ENCODE data around the gene LARGE1. TPM values are rescaled to one million over a fixed set of nuclear protein-coding genes. Genes with fewer than 3 reads are reported as not detected.
A peak's percentile ranks its signal among the peaks of the same experiment; 100 is the strongest.

Gene LARGE1
- total RNA-seq, 2 donors from 2014 or later: 1.1 to 1.5 TPM

DNA sequence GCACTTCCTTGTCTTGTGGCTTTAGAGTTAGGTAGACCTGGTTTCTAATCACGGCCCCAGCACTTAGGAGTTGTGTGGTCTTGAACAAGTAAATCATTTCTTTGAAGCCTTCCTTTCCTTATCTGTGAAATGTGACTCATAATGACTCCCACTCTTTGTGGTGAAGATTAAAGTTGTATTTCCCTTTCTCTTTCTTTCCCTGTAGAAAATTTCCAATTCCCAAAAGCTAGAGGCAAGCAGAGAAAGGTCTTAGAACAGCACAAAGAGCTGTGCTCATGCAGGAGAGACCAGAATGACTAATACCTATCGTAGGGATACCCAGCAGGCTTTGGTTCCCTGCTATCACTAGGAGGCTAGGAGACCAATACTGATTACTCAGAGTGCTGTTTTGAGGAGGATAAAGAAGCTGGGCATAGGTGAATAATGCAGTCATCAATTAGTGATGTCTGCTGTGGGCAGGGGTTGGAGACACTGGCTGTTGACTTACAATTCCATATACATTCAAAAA is 591.4 kb downstream of the LARGE1 start:
- Mint-ChIP-seq H3K36me3 (no peaks in the 10 kb centered on the region), H3K27ac (no peak overlapping the region), H3K9me3 (peaks cover 8 to 9% of the 10 kb centered on the region in 2 donors)
- DNase-seq (ENCODE audit: low spot score in 2 of 2) (peak in 1 of 2 donors; percentile 3), ATAC-seq (peak in 1 of 2 donors; percentile 48)

DNA sequence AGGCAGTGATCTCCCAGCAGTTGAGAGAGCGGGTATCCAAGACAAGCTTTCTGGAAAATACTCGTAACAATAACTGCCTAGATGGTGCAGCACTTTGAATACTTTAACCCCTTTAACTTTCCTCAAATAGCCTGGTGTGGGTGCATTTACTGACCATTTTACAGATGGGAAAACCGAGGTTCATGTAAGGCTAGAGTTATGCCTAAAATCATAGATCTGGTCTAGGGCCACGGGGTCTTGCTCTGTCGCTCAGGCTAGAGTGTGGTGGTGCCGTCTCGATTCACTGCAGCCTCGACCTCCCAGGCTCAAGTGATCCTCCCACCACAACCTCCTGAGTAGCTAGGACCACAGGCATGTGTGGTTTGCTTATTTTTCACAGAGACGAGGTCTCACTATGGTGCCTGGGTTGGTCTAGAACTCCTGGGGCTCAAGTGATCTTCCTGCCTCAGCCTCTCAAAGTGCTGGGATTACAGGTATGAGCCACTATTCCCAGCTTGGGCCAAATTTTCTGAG is 592.9 kb downstream of the LARGE1 start:
- DNase-seq (ENCODE audit: low spot score in 2 of 2): no peak
- Mint-ChIP-seq H3K27ac (no peak overlapping the region), H3K9me3 (peaks cover 7 to 9% of the 10 kb centered on the region in 2 donors), H3K36me3 (no peaks in the 10 kb centered on the region)
- no peak for ATAC-seq

DNA sequence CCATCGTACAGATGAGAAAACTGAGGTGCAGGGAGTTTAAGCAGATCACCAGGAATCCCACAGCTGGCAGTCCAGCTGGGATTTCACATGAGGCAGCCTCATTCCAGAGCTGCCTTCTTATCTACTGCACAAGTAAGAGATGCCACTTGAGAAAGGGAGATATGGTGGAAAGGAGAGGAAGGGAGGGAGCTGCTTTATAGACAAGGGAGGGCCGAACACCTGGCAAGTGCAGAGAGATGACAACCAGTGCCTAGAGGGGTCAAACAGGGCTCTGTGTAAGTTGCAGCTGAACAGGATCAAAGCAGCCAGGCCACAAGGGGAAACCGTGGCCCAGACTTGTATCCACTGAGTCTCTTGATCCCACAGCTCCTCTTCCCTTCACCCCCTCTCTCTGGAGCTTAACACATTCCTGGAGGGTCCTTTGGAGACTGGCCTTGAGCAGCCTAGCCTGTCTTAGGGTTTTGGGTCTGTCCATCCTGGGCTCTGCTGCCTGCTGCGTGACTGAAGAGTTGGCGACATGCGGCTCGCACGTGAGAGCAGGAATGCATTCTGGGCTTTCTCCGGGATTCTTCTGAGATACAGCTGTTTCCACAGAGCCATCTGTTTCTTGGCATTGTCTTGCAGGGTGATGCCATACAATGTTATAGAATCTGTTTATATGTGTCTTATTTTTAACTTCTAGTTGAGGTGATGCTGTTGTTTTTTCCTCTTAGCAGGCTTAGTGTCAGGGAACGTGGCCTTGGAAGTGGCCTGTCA is 593.6 kb downstream of the LARGE1 start:
- DNase-seq (ENCODE audit: low spot score in 2 of 2) (no peak), ATAC-seq (no peak)
- peaks cover under 1 to 2% of the 10 kb centered on the region in 2 donors for H3K9me3 Mint-ChIP-seq
- no peak overlapping the region for H3K27ac Mint-ChIP-seq
- H3K36me3 Mint-ChIP-seq: no peaks in the 10 kb centered on the region

DNA sequence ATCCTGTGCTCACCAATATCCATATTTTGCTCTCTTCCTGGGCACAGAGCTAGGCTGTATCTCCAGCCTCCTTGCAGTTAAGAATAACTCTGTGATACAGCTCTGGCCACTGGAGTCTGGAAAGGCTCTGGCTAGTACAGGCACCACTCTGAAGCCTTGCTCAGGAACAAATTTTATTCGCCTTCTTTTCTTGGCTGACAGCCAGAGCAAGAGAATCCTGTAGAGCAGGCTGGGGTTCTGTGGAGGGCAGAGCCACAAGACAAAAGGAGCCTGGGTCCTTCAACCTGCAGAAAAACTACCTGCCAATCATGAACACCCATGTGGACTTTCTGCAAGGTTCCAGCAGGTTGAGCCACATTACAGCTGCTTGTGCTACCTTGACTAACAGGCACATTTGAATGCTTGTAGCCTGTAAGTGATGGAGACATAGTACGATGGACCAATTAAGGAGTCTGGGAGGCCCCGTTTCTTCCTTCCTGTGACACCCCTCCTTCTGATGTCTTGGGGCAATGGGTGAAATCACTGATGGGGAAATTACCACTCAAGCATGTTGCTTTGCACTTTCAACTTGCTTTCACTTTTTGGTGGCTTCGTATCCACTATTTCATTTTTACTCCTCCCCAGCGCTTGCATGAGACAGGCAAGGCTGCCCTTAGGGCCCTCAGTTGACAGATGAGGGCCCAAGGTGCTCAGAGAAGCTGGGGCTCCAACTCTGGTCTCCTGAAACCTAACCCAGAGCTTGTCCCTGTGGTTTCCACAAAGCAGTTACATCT is 594.9 kb downstream of the LARGE1 start:
- ATAC-seq: peak in 1 of 2 donors; percentile 49
- Mint-ChIP-seq H3K36me3 (no peaks in the 10 kb centered on the region), H3K9me3 (no peaks in the 10 kb centered on the region), H3K27ac (no peak overlapping the region)
- DNase-seq (ENCODE audit: low spot score in 2 of 2): no peak

DNA sequence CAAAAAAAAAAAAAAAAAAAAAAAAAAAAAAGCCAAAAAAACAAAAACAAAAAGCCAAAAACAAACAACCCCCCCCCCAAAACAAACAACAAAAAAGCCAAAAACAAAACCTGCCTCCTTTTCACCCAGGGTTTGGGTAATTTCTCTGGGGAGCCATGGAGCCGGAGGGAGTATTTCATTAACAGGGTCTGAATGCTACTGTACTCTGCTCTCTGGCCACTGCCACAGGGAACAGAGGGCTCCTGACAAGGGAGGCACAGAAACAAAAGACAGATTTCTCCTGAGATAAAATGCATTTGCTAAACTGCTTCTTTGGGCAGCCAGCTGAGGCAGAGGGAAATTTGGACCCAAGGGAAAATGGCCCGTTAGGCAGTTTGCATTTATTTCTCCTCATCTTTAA is 596.0 kb downstream of the LARGE1 start:
- H3K9me3 Mint-ChIP-seq: no peaks in the 10 kb centered on the region
- ATAC-seq (no peak), DNase-seq (ENCODE audit: low spot score in 2 of 2) (no peak)
- no peaks in the 10 kb centered on the region for H3K36me3 Mint-ChIP-seq
- H3K27ac Mint-ChIP-seq: no peak overlapping the region

DNA sequence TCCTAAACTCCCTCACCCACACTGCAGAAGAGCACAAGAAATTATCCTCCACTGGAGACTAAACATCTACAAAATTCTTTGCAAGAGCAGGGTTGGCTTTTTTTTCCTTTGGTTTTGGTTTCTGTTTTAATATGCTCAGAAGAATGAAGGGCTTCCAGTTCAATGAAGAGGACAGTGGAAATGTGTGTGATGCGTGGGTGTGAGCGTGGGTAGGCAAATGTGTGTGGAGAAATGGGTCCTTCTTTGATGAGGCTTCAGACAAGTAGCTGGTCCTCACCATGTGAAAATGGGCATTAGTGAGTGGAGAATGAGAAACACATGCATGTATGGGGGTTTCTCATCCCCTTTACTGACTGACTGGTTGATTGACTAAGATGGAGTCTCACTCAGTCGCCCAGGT is 598.8 kb downstream of the LARGE1 start:
- Mint-ChIP-seq H3K9me3 (no peaks in the 10 kb centered on the region), H3K36me3 (no peaks in the 10 kb centered on the region), H3K27ac (no peak overlapping the region)
- ATAC-seq (no peak), DNase-seq (ENCODE audit: low spot score in 2 of 2) (no peak)

DNA sequence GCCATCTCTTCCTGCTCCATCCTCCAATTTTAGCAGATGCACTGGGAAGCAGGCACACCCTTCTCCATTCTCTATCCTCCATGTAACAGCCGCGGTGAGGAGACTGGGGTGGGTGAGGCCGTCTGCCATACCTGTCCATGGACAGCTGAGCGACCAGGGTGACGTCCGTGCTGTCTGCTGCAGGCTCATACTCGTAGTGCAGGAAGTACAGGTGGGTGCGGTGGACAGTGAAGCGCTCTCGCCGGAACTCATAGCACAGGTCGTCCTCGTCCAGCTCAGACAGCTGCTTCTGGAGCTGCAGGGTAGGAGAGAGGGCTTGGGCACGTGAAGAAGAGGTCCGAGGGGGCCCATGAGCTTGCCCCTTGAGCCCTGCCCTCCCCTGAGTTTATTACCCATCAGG is 604.3 kb downstream of the LARGE1 start:
- Mint-ChIP-seq H3K27ac (no peak overlapping the region), H3K36me3 (no peaks in the 10 kb centered on the region), H3K9me3 (no peaks in the 10 kb centered on the region)
- ATAC-seq (no peak), DNase-seq (ENCODE audit: low spot score in 2 of 2) (no peak)

DNA sequence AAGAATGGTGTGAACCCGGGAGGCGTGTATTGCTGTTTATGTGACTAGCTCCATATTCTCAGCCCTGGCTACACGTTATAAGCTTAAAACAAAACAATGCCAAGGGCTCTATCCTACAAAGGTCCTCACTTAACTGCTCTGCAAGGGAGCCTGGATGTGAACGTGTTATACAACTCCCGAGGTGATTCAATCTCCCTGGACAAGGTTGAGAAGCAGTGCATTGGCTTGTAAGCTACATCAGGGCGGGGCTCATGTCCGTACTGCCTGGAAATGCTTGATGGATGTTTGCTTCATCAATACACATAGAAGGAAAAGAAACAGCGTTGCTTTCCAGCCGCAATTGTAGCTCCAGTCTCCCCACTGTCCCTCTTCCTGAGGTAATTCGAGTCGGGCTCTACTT is 605.2 kb downstream of the LARGE1 start:
- no peak for ATAC-seq
- no peaks in the 10 kb centered on the region for H3K36me3 Mint-ChIP-seq
- no peak overlapping the region for H3K27ac Mint-ChIP-seq
- DNase-seq (ENCODE audit: low spot score in 2 of 2): no peak
- no peaks in the 10 kb centered on the region for H3K9me3 Mint-ChIP-seq

DNA sequence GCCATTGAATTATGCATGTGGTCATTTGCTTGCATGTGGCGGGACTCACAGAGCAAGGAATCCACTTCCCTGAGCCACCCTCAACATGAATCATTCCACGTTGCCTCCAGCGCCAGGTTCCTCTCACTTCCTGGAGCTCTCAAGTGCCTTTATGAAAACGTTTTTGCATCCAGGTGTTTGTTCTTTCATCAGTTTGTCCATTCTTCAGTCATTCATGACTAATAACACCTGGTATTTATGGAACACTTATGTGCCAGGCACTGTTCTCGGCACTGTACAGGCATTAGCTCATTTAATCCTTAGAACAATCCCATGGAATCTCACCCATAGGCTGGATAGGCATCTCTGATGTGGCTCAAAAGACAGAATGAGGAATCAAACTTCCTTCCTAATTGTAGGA is 606.0 kb downstream of the LARGE1 start:
- no peak for DNase-seq (ENCODE audit: low spot score in 2 of 2)
- Mint-ChIP-seq H3K27ac (no peak overlapping the region), H3K36me3 (no peaks in the 10 kb centered on the region)

DNA sequence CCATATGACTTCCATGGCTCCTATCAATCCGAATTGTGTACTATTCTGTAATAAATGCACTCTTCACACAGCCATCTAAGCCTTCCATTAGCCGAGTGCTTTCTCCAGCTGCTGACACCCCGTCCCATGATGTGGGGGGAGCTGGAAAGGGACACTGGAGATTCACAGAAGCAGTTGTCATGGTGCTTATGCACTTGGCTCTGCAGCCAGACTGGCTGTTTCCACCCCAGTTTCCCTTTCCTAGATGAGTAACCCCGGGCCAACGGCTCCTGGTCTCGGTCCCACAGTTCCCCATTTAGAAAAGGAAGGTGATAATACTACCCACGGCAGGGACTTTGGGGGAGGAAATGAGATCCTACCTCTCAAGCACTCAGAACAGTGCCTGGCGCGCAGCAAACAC is 617.2 kb downstream of the LARGE1 start:
- no peaks in the 10 kb centered on the region for H3K36me3 Mint-ChIP-seq

More for the DNA sequence above, 606.0 kb downstream of the LARGE1 start:
- no peak for ATAC-seq
- no peaks in the 10 kb centered on the region for H3K9me3 Mint-ChIP-seq

DNA sequence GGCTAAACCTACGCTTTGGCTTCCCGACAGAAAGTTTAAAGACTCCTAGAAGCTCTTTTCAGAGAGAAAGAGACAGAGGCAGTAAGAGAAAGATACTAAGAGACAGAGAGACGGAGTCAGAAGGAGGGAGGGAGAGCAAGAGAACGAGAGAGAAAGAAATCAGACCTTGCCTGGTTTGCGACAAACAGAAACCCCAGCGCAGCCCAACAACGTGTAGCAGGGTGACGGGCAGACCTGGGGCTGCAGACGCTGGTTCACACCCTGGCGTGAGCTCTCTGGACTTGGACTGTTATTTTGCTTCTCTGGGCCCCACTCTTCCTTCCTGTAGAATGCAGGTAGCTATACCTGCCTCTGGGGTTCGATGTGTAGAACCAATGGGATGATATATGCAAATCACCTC is 617.7 kb downstream of the LARGE1 start:
- DNase-seq (ENCODE audit: low spot score in 2 of 2) (no peak), ATAC-seq (no peak)
- H3K36me3 Mint-ChIP-seq: no peaks in the 10 kb centered on the region
- H3K9me3 Mint-ChIP-seq: no peaks in the 10 kb centered on the region
- peak overlapping the region in 1 of 2 donors; percentile 59 for H3K27ac Mint-ChIP-seq

More for the DNA sequence above, 617.2 kb downstream of the LARGE1 start:
- no peaks in the 10 kb centered on the region for H3K9me3 Mint-ChIP-seq
- no peak overlapping the region for H3K27ac Mint-ChIP-seq
- ATAC-seq (no peak), DNase-seq (ENCODE audit: low spot score in 2 of 2) (no peak)

DNA sequence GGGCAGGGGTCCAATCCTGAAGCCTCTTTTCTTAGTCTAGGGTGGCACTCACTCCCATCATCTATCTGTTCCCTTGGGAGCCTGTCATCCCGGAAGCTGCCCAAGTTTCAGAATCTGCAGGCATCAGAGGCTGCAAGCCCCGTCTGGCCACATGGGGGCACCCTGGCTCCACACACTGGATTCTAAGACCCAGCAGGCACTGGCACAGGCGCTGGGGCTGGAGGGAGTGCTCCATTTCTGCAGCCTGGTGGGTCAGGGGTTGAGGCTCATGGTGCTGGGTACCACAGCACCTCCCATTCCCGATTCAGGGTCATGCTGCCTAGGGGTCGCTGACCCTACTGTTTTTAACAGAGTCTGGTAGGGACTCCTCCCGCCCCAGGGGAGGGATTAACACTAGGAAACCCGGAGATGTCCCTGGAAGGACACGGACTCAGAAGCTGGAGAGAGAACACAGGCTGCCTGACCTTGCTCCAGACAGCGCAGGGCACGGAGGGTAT is 618.2 kb downstream of the LARGE1 start:
- H3K36me3 Mint-ChIP-seq: no peaks in the 10 kb centered on the region
- peak overlapping the region in 1 of 2 donors; percentile 59 for H3K27ac Mint-ChIP-seq
- ATAC-seq: peak; percentile 56 to 75
- no peaks in the 10 kb centered on the region for H3K9me3 Mint-ChIP-seq
- DNase-seq (ENCODE audit: low spot score in 2 of 2): peak in 1 of 2 donors; percentile 73

DNA sequence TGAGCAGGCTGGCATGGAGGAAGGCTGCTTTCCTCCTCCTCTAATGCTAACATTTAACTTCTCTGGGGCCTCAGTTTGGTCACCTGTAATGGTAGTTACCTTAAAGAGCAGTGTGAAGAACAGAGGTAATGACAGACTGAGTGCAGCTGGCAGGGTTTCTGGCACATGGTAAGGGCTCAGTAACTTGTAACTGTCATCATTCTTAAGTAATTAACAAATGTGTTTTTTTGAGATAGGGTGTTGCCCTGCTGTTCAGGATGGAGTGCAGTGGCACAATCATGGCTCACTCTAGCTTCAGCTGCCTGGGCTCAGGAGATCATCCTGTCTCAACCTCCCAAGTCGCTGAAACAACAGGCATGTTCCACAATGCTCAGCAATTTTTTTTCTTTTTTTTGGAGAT is 620.1 kb downstream of the LARGE1 start:
- Mint-ChIP-seq H3K36me3 (no peaks in the 10 kb centered on the region), H3K9me3 (no peaks in the 10 kb centered on the region), H3K27ac (no peak overlapping the region)
- no peak for ATAC-seq
- DNase-seq (ENCODE audit: low spot score in 2 of 2): no peak

DNA sequence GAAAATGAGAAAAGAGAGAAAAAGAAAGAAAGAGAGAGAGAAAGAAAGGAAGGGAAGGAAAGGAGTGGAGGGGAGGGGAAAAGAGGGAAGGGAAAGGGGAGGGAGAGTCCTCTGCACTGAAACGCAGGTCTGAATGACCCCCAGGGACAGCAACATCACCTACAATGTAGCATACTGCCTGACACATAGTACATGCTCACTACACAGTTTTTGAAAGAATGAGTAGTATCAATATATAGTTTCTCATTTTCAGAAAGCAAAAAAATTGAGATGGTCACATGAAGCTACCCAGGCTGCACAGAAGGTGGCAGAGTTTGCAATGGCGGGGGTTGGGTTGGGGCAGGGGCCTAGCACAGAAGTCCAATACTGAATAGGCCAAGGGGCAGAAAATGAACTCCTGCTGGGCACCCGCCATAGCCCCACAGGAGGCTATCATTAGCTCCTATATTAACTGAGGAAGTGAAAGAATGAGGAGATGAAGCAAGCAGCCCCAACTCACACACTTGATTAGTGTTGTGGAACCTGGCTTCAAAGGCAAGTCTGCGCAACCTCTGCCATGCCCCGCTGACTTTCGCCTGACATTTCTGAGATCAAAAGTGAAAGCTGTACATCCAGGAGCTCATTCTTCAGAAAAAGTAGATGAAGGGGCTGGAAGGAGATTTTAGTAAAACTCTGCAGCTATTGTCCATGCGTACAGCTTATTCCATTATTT is 620.9 kb downstream of the LARGE1 start:
- H3K27ac Mint-ChIP-seq: no peak overlapping the region
- DNase-seq (ENCODE audit: low spot score in 2 of 2) (no peak), ATAC-seq (no peak)
- H3K36me3 Mint-ChIP-seq: no peaks in the 10 kb centered on the region
- no peaks in the 10 kb centered on the region for H3K9me3 Mint-ChIP-seq

DNA sequence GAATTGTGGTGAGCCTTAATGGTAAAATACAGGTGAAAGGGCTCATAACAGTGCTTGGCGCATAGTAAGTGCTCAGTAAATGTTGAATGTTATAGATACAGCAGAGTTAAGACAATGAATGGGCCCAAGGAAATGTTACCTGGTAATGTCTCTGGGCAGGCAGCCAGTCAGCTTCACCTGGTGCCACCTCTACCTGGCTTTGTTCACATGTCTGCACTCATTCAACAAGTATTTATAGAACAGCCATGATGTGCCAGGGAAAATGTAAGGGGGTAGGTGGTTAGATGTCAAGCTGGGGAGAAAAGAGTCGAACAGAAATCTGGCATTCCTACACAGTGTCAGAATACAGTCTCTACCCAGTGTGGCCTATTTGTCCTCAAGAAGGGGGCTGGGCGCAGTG is 623.3 kb downstream of the LARGE1 start:
- Mint-ChIP-seq H3K27ac (no peak overlapping the region), H3K9me3 (no peaks in the 10 kb centered on the region), H3K36me3 (no peaks in the 10 kb centered on the region)
- DNase-seq (ENCODE audit: low spot score in 2 of 2): no peak
- no peak for ATAC-seq

DNA sequence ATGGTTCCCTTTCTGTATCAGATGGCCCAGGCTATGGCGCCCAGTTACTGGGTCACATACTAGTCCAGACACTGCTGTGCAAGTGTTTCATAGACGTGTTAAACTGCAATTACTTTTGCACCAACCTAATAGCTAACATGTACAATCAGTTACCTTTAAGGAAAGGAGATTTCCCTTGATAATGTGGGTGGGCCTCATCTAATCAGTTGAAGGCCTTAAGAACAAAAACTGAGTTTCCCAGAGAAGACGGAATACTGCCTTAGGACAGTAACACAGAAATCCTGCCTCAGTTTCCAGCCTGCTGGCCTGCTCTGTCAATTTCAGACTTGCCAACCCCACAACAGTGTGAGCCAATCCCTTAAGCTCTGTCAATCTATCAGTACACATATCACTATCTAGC is 632.2 kb downstream of the LARGE1 start:
- ATAC-seq (no peak), DNase-seq (ENCODE audit: low spot score in 2 of 2) (no peak)
- H3K36me3 Mint-ChIP-seq: no peaks in the 10 kb centered on the region
- no peak overlapping the region for H3K27ac Mint-ChIP-seq
- H3K9me3 Mint-ChIP-seq: peaks cover 0 to 3% of the 10 kb centered on the region in 2 donors

DNA sequence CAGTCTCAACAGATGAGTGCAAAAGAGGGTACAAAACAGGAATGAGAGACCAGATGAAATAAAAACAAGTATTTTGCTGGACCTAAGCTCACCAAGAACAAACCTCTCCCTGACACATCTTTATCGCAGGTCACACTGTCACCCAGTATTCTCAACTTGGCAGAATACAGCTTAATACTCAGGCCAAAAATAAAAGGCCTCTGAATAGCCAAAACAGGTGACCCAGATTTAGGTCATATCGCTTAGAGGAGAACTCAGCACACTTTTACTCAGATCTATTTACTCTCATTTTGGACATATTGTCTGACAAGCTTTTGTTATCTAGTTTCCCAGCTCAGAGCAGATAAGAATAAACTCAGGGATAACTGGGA is 645.2 kb downstream of the LARGE1 start:
- peaks cover 0 to 3% of the 10 kb centered on the region in 2 donors for H3K9me3 Mint-ChIP-seq
- DNase-seq (ENCODE audit: low spot score in 2 of 2) (no peak), ATAC-seq (no peak)
- no peaks in the 10 kb centered on the region for H3K36me3 Mint-ChIP-seq
- H3K27ac Mint-ChIP-seq: no peak overlapping the region
